HEK293T (cell line): ENCODE results near the gene SYTL5.

ENCODE experiments used
- CTCF ChIA-PET: fragments of 350-600 bp; formaldehyde crosslinking; extraction: SDS; loops from one replicate; lab custom pipeline; 2021; ENCODE audit warnings: antibody characterized with exemption, inconsistent platforms; lab: Yijun Ruan, JAX
- POLR2A ChIA-PET: fragments of 350-600 bp; formaldehyde crosslinking; extraction: SDS; loops from one replicate; lab custom pipeline; 2020; ENCODE audit warnings: antibody characterized with exemption, inconsistent platforms; lab: Yijun Ruan, JAX
- DNase-seq: peaks from one replicate; pipeline ENCODE4 v3.0.0; 2012; ENCODE audit warnings: mixed read lengths; ENCODE audit errors: extremely low spot score
- ARNT ChIP-seq: fragments of 450-650 bp; IDR thresholded peaks from 2 replicates; pipeline ENCODE4 v1.6.1; 2017; ENCODE audit warnings: mild to moderate bottlenecking
- BHLHE40 ChIP-seq: fragments of 450-650 bp; IDR thresholded peaks from 2 replicates; pipeline ENCODE4 v1.6.1; 2016; ENCODE audit warnings: mild to moderate bottlenecking, moderate library complexity, borderline replicate concordance
- CTBP1 ChIP-seq: fragments of 450-650 bp; IDR thresholded peaks from 2 replicates; pipeline ENCODE4 v1.6.1; 2016; ENCODE audit warnings: borderline replicate concordance
- ELF4 ChIP-seq: fragments of 450-650 bp; IDR thresholded peaks from 2 replicates; pipeline ENCODE4 v1.6.1; 2017; ENCODE audit warnings: antibody characterized with exemption
- FOXA1 ChIP-seq: fragments of 450-650 bp; IDR thresholded peaks from 2 replicates; pipeline ENCODE4 v1.6.1; 2016; ENCODE audit warnings: mild to moderate bottlenecking
- FOXK2 ChIP-seq: fragments of 450-650 bp; IDR thresholded peaks from 2 replicates; pipeline ENCODE4 v1.6.1; 2016; ENCODE audit warnings: mild to moderate bottlenecking
- FOXM1 ChIP-seq: fragments of 450-650 bp; IDR thresholded peaks from 2 replicates; pipeline ENCODE4 v1.6.1; 2017; ENCODE audit warnings: mild to moderate bottlenecking, borderline replicate concordance
- HDGF ChIP-seq: fragments of 450-650 bp; IDR thresholded peaks from 2 replicates; pipeline ENCODE4 v1.6.1; 2017; ENCODE audit warnings: antibody characterized with exemption, borderline replicate concordance
- L3MBTL2 ChIP-seq: fragments of 450-650 bp; conservative IDR thresholded peaks from 2 replicates; pipeline ENCODE4 v1.6.1; 2016; ENCODE audit warnings: mild to moderate bottlenecking
- LEF1 ChIP-seq: fragments of 450-650 bp; IDR thresholded peaks from 2 replicates; pipeline ENCODE4 v1.6.1; 2017; ENCODE audit warnings: mild to moderate bottlenecking, borderline replicate concordance
- NFRKB ChIP-seq: fragments of 450-650 bp; IDR thresholded peaks from 2 replicates; pipeline ENCODE4 v1.6.1; 2016; ENCODE audit warnings: mild to moderate bottlenecking, moderate library complexity
- SP1 ChIP-seq: fragments of 450-650 bp; IDR thresholded peaks from 2 replicates; pipeline ENCODE4 v1.6.1; 2017
- SUZ12 ChIP-seq: fragments of 450-650 bp; IDR thresholded peaks from 2 replicates; pipeline ENCODE4 v1.6.1; 2016; ENCODE audit warnings: mild to moderate bottlenecking
- TARDBP ChIP-seq: fragments of 450-650 bp; IDR thresholded peaks from 2 replicates; pipeline ENCODE4 v1.6.1; 2016
- ZNF384 ChIP-seq: fragments of 450-650 bp; IDR thresholded peaks from 2 replicates; pipeline ENCODE4 v1.6.1; 2016
- TF ChIP-seq, protein P1 (sequence below): fragments of 450-650 bp; IDR thresholded peaks from 2 replicates; pipeline ENCODE4 v1.6.1; 2016

The SYTL5 gene

DNA sequence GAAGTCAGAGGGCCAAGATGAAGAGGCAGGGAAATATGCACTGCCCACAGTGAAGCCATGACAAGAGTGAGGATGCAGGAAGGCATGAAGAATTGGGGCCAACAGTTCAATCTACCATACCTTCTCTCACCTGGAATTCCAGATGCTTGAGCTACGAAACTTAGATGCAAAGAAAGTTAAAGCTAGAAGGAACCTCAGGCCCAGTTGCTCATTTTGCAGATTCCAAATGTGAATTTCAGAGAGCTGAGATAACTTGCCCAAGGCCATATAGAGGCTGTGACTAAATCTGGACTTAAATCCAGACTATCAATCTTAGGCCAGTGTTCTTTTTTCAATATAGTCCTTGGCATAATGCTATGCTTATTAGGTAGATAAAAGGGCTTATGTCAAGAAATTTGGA, 121.6 kb downstream of the SYTL5 start:
- ChIA-PET POLR2A (no interaction called here), CTCF (no interaction called here)
- no peak for DNase-seq
- TF ChIP-seq BHLHE40: no peak
- no peak for TF ChIP-seq ARNT
- no peak for TF ChIP-seq NFRKB
- no peak for TF ChIP-seq TARDBP
- TF ChIP-seq SUZ12: no peak
- no peak for TF ChIP-seq ZNF384
- TF ChIP-seq ELF4: no peak
- no peak for TF ChIP-seq CTBP1
- no peak for TF ChIP-seq FOXM1
- TF ChIP-seq HDGF: no peak
- TF ChIP-seq FOXA1: no peak

DNA sequence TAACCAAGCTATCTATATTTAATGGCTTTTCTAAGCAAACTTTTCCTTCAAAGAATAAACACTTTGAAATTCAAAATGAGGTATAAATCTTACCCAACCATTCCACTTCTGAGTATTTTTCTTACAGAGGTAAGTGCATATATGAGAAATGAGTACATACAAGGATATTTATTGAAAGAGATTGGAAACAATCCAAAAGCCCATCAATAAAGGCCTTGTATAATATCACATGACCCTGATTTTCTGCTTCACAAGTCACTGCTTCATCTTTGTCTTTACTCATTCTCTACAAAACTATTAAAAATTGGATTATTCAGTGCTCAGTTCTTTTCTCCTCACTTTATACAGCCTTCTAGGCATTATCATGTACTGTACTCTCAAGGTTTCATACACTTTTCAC, 123.0 kb downstream of the SYTL5 start:
- no peak for DNase-seq

GRCh38 chrX:38138157-38138891, 132.0 kb downstream of the SYTL5 start:
- POLR2A ChIA-PET: no interaction called here
- no peak for DNase-seq
- TF ChIP-seq TARDBP (no peak), SUZ12 (no peak), L3MBTL2 (no peak), FOXM1 (no peak), ZNF384 (no peak), ELF4 (no peak), FOXA1 (no peak), BHLHE40 (no peak), CTBP1 (no peak), FOXK2 (no peak), SP1 (no peak), ARNT (no peak)
- TF ChIP-seq, protein P1, sequence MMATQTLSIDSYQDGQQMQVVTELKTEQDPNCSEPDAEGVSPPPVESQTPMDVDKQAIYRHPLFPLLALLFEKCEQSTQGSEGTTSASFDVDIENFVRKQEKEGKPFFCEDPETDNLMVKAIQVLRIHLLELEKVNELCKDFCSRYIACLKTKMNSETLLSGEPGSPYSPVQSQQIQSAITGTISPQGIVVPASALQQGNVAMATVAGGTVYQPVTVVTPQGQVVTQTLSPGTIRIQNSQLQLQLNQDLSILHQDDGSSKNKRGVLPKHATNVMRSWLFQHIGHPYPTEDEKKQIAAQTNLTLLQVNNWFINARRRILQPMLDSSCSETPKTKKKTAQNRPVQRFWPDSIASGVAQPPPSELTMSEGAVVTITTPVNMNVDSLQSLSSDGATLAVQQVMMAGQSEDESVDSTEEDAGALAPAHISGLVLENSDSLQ: no peak
- CTCF ChIA-PET: interaction anchor here (1.4 kb wide), 1 partner anchor 29 kb away, joined by 4 read pairs; no protein-coding TSS in a partner anchor

More for the DNA sequence above, 123.0 kb downstream of the SYTL5 start:
- POLR2A ChIA-PET: no interaction called here
- TF ChIP-seq SUZ12 (no peak), SP1 (no peak), FOXK2 (no peak), CTBP1 (no peak)
- CTCF ChIA-PET: no interaction called here

- DNase-seq: no peak
- TF ChIP-seq, protein P1: no peak
- TF ChIP-seq FOXA1 (no peak), HDGF (no peak), TARDBP (no peak), ELF4 (no peak), BHLHE40 (no peak), SUZ12 (no peak), LEF1 (no peak), FOXK2 (no peak), NFRKB (no peak), ARNT (no peak), ZNF384 (no peak), FOXM1 (no peak), SP1 (no peak), CTBP1 (no peak), L3MBTL2 (no peak)
- POLR2A ChIA-PET: no interaction called here
- CTCF ChIA-PET: interaction anchor here (1.4 kb wide), 1 partner anchor 28 kb away, joined by 4 read pairs; no protein-coding TSS in a partner anchor
These were observed 132.5 kb downstream of the SYTL5 start for GRCh38 chrX:38138900-38139299.

DNA sequence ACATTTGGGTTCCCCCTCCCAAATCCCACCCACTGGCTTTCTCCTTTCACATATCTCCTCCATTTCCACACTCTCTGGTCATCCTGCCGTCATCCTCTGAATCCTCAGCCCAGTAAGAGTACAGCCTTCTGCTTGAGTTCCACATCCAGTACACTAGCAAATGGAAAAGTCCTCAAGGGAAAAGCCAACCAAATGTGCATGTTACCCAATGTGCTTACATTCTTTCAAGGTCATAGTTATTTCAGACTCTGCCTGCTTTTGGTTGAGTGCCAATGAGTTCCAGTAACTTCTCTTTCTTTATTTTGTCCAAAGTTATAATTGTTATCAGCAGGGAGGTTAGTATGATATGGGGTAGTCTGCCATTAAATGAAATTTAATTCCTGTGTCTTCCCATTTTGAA, 136.3 kb downstream of the SYTL5 start:
- no peak for DNase-seq
- POLR2A ChIA-PET: interaction anchor here (1.0 kb wide), 1 partner anchor 9 kb away, joined by 3 read pairs; no protein-coding TSS in a partner anchor
- no peak for TF ChIP-seq CTBP1
- TF ChIP-seq SUZ12: no peak
- TF ChIP-seq SP1: no peak
- TF ChIP-seq BHLHE40: no peak
- TF ChIP-seq, protein P1: no peak
- no peak for TF ChIP-seq FOXK2
- no peak for TF ChIP-seq ZNF384
- CTCF ChIA-PET: no interaction called here

DNA sequence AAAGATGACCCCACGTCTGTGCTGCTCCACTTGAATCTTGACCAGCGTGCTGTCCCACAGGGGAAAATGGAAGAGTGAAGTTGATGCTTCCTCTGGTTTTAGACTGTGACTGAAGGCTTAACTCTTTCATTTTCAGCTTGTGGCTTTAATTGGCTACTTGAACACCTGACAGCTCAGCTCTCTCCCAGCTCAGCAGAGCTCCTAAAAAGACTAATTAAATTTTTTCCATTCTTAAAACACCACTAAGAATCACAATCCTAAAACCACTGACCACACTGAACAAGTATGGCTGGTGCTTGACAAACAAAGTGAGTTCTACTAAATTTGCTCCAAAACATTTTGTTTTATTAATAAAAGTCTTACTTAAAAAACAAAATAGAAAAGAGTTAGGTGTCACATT, 142.7 kb downstream of the SYTL5 start:
- TF ChIP-seq LEF1 (no peak), ARNT (no peak), HDGF (no peak), ELF4 (no peak), TARDBP (no peak), CTBP1 (no peak), NFRKB (no peak), FOXA1 (no peak), FOXK2 (no peak), SP1 (no peak), BHLHE40 (no peak), SUZ12 (no peak), ZNF384 (no peak)
- TF ChIP-seq, protein P1: no peak
- CTCF ChIA-PET: no interaction called here
- POLR2A ChIA-PET: no interaction called here
- no peak for DNase-seq
